T-cell (primary cell): Measurements from ENCODE around the gene IL18R1. TPM values are rescaled to one million over a fixed set of nuclear protein-coding genes. Genes with fewer than 3 reads are reported as not detected.
A peak's percentile ranks its signal among the peaks of the same experiment; 100 is the strongest.

Experiments used
- ATAC-seq, 4 experiments: fragments of 200-7000 bp in 3 of 4; fragments of 150-1000 bp in 1 of 4; cut with Tn5 transposase; replicated peaks in 1 of 4; 1 replicate in 3 of 4; 2 replicates in 1 of 4; pipeline ENCODE4 v1.10.0; 2021; ENCODE audit warnings: moderate library complexity in 3 of 4, mild to moderate bottlenecking in 2 of 4, moderate number of reproducible peaks in 1 of 4
- CTCF ChIA-PET, 2 donors: fragments of 300-600 bp; sonication (Branson Sonifier 250); formaldehyde crosslinking; loops; one replicate each; lab custom pipeline; 2022; ENCODE audit warnings: antibody characterized with exemption in 2 of 2; lab: Charles Lee
- POLR2A ChIA-PET, 2 donors: fragments of 300-600 bp; sonication (Branson Sonifier 250); formaldehyde crosslinking; loops; one replicate each; lab custom pipeline; 2022; ENCODE audit warnings: antibody characterized with exemption in 2 of 2; lab: Charles Lee
- DNase-seq, 35 experiments: peaks; one replicate each; pipeline versions ENCODE4 v3.0.0 to v3.0.0-alpha.2; 2013 to 2023
- H3K27ac ChIP-seq: one replicate; pipeline ENCODE4 v1.5.1; 2013; ENCODE audit warnings: low read length
- H3K27me3 ChIP-seq, 2 experiments: replicated peaks in 1 of 2; 1 replicate in 1 of 2; 2 replicates in 1 of 2; pipeline versions ENCODE4 v1.6.1 to v1.7.0; 2013; ENCODE audit warnings: low read length in 1 of 2, mixed read lengths in 1 of 2; ENCODE audit not compliant: control insufficient read depth in 2 of 2, insufficient read depth in 2 of 2; ENCODE audit errors: extremely low read depth in 1 of 2
- H3K36me3 ChIP-seq, 2 donors: 1 replicate in 1 of 2; 2 replicates in 1 of 2; pipeline versions ENCODE4 v1.6.1 to v1.7.0; 2013; ENCODE audit warnings: low read length in 1 of 2; ENCODE audit not compliant: control insufficient read depth in 2 of 2, insufficient read depth in 1 of 2; ENCODE audit errors: extremely low read depth in 1 of 2
- H3K4me1 ChIP-seq, 2 experiments: 1 replicate in 1 of 2; 2 replicates in 1 of 2; pipeline versions ENCODE4 v1.6.1 to v1.7.0; 2013; ENCODE audit warnings: low read length in 2 of 2, mixed read lengths in 1 of 2; ENCODE audit not compliant: insufficient read depth in 2 of 2, control insufficient read depth in 1 of 2; ENCODE audit errors: extremely low read depth in 1 of 2
- H3K4me3 ChIP-seq, 2 donors: 1 replicate in 1 of 2; 2 replicates in 1 of 2; pipeline versions ENCODE4 v1.5.1 to v1.7.0; 2013; ENCODE audit warnings: mild to moderate bottlenecking in 2 of 2, low read length in 1 of 2, moderate library complexity in 1 of 2; ENCODE audit not compliant: control insufficient read depth in 1 of 2; ENCODE audit errors: extremely low read depth in 1 of 2
- H3K9me3 ChIP-seq: 2 replicates; pipeline ENCODE4 v1.7.0; 2013
- H3K27ac Mint-ChIP-seq, 2 donors: one replicate each; pipeline ENCODE4 v1.8.0; 2020 to 2021; ENCODE audit warnings: mild to moderate bottlenecking in 2 of 2, mixed read lengths in 2 of 2
- H3K27me3 Mint-ChIP-seq, 2 donors: one replicate each; pipeline ENCODE4 v1.8.0; 2021 to 2022; ENCODE audit warnings: mixed read lengths in 2 of 2
- H3K36me3 Mint-ChIP-seq: one replicate; pipeline ENCODE4 v1.8.0; 2021; ENCODE audit warnings: mixed read lengths
- H3K4me1 Mint-ChIP-seq, 3 donors: one replicate each; pipeline ENCODE4 v1.8.0; 2020 to 2022; ENCODE audit warnings: mixed read lengths in 3 of 3, mild to moderate bottlenecking in 1 of 3
- H3K4me3 Mint-ChIP-seq, 3 donors: one replicate each; pipeline ENCODE4 v1.8.0; 2020 to 2022; ENCODE audit warnings: mild to moderate bottlenecking in 3 of 3, mixed read lengths in 3 of 3, moderate library complexity in 3 of 3
- H3K9me3 Mint-ChIP-seq, 3 donors: one replicate each; pipeline ENCODE4 v1.8.0; 2020 to 2022; ENCODE audit warnings: mixed read lengths in 3 of 3
- WGBS: methylation state at CpG from one replicate; pipeline ENCODE4 v1.1.5; 2013; ENCODE audit warnings: missing lambda C conversion rate; ENCODE audit not compliant: insufficient coverage; 5-methylcytosine and 5-hydroxymethylcytosine counted together
- total RNA-seq, 35 experiments: library from RNA in 6 of 35; stranded (reverse) in 6 of 35; fragments of 120-200 nt in 1 of 35; gene quantifications; one replicate each; pipeline versions ENCODE4 v1.2.1 to v1.2.4 and lab custom pipeline; 2013 to 2026

IL18R1 gene
- total RNA-seq, 5 donors from 2014 or later (not counting 1 experiment from before 2014, with no cell fraction given): 4.8 to 12.5 (median 10.1) TPM

GRCh38 chr2:102425441-102426132 lies 70.0 kb downstream of the IL18R1 start:
- no peaks in the 10 kb centered on the region for H3K36me3 Mint-ChIP-seq
- ChIA-PET CTCF (interaction anchor here in 1 of 2 donors (3.4 kb wide), 1 partner anchor 18 kb away, joined by 14 read pairs; no protein-coding TSS in a partner anchor), POLR2A (interaction anchor here in 1 of 2 donors (0.8 kb wide), 1 partner anchor 63 kb away, joined by 3 read pairs; no protein-coding TSS in a partner anchor)
- peak overlapping the region; percentile 31 to 74 for H3K27ac Mint-ChIP-seq
- peaks cover 28 to 84% (median 41%) of the 10 kb centered on the region in 3 donors for H3K4me1 Mint-ChIP-seq
- no peaks in the 10 kb centered on the region for H3K27me3 ChIP-seq
- H3K4me1 ChIP-seq: peaks cover 0 to 17% of the 10 kb centered on the region in 2 experiments
- H3K9me3 ChIP-seq: no peaks in the 10 kb centered on the region
- ATAC-seq (peak in 1 of 4 experiments; percentile 12), DNase-seq (no peak)
- peak overlapping the region; percentile 14 for H3K27ac ChIP-seq
- no CpG with 5 or more reads among the region's 5 CpGs for WGBS
- H3K4me3 Mint-ChIP-seq: no peak overlapping the region
- H3K36me3 ChIP-seq: no peaks in the 10 kb centered on the region
- no peak overlapping the region for H3K4me3 ChIP-seq
- no peaks in the 10 kb centered on the region for H3K27me3 Mint-ChIP-seq
- peaks cover 0 to 3% (median 0%) of the 10 kb centered on the region in 3 donors for H3K9me3 Mint-ChIP-seq

GRCh38 chr2:102427249-102427648 lies 71.7 kb downstream of the IL18R1 start:
- peaks cover 0 to 6% of the 10 kb centered on the region in 2 experiments for H3K4me1 ChIP-seq
- ATAC-seq: no peak
- no peaks in the 10 kb centered on the region for H3K36me3 ChIP-seq
- H3K4me3 Mint-ChIP-seq: peak overlapping the region in 1 of 3 donors; percentile 7
- H3K4me3 ChIP-seq: no peak overlapping the region
- H3K36me3 Mint-ChIP-seq: no peaks in the 10 kb centered on the region
- DNase-seq: no peak
- no peaks in the 10 kb centered on the region for H3K27me3 ChIP-seq
- H3K27me3 Mint-ChIP-seq: no peaks in the 10 kb centered on the region
- POLR2A ChIA-PET: no interaction called here
- CTCF ChIA-PET: interaction anchor here in 1 of 2 donors (0.6 to 1.7 kb wide), 4 partner anchors 11 to 414 kb away, joined by 3 to 5 read pairs (median 4); no protein-coding TSS in a partner anchor
- WGBS: no CpG with 5 or more reads among the region's 1 CpG
- peaks cover 15 to 81% (median 35%) of the 10 kb centered on the region in 3 donors for H3K4me1 Mint-ChIP-seq
- peaks cover 0 to 3% (median 0%) of the 10 kb centered on the region in 3 donors for H3K9me3 Mint-ChIP-seq
- no peaks in the 10 kb centered on the region for H3K9me3 ChIP-seq
- peak overlapping the region in 1 of 2 donors; percentile 1 for H3K27ac Mint-ChIP-seq
- no peak overlapping the region for H3K27ac ChIP-seq

GRCh38 chr2:102428573-102428972 lies 73.0 kb downstream of the IL18R1 start:
- Mint-ChIP-seq H3K9me3 (peaks cover 0 to 3% (median 0%) of the 10 kb centered on the region in 3 donors), H3K27ac (peak overlapping the region; percentile 18 to 33), H3K4me1 (peaks cover 2 to 73% (median 31%) of the 10 kb centered on the region in 3 donors), H3K27me3 (no peaks in the 10 kb centered on the region), H3K36me3 (no peaks in the 10 kb centered on the region), H3K4me3 (peak overlapping the region in 1 of 3 donors; percentile 15)
- ATAC-seq: no peak
- no peak for DNase-seq
- H3K9me3 ChIP-seq: no peaks in the 10 kb centered on the region
- H3K4me3 ChIP-seq: no peak overlapping the region
- no peaks in the 10 kb centered on the region for H3K36me3 ChIP-seq
- no CpG with 5 or more reads among the region's 2 CpGs for WGBS
- ChIA-PET POLR2A (no interaction called here), CTCF (no interaction called here)
- H3K4me1 ChIP-seq: peaks cover 0 to 2% of the 10 kb centered on the region in 2 experiments
- no peak overlapping the region for H3K27ac ChIP-seq
- no peaks in the 10 kb centered on the region for H3K27me3 ChIP-seq

- peaks cover 12 to 65% (median 34%) of the 10 kb centered on the region in 3 donors for H3K4me1 Mint-ChIP-seq
- no peaks in the 10 kb centered on the region for H3K9me3 Mint-ChIP-seq
- no peak overlapping the region for H3K4me3 Mint-ChIP-seq
- Histone ChIP-seq H3K27ac (no peak overlapping the region), H3K4me1 (peaks cover 5% of the 10 kb centered on the region in 2 experiments), H3K36me3 (no peaks in the 10 kb centered on the region), H3K4me3 (no peak overlapping the region), H3K9me3 (no peaks in the 10 kb centered on the region), H3K27me3 (no peaks in the 10 kb centered on the region)
- ChIA-PET POLR2A (interaction anchor here in 1 of 2 donors (0.5 kb wide), 1 partner anchor 581 kb away, joined by 4 read pairs; no protein-coding TSS in a partner anchor), CTCF (interaction anchor here (1.1 to 1.5 kb wide), 3 partner anchors 10 to 192 kb away, joined by 3 to 5 read pairs (median 3); no protein-coding TSS in a partner anchor)
- ATAC-seq: no peak
- no peaks in the 10 kb centered on the region for H3K27me3 Mint-ChIP-seq
- no peak overlapping the region for H3K27ac Mint-ChIP-seq
- peaks cover 3% of the 10 kb centered on the region for H3K36me3 Mint-ChIP-seq
- DNase-seq: no peak
- 100% methylated on average over 2 of the region's 2 CpGs for WGBS
Observed at GRCh38 chr2:102432386-102432785, 76.8 kb downstream of the IL18R1 start.

- whole genome bisulfite sequencing: 100% methylated on average over 3 of the region's 4 CpGs
- H3K36me3 ChIP-seq: no peaks in the 10 kb centered on the region
- DNase-seq: no peak
- Mint-ChIP-seq H3K4me3 (no peak overlapping the region), H3K4me1 (peaks cover 12 to 52% (median 34%) of the 10 kb centered on the region in 3 donors), H3K27ac (no peak overlapping the region), H3K27me3 (no peaks in the 10 kb centered on the region), H3K9me3 (no peaks in the 10 kb centered on the region), H3K36me3 (peaks cover 3% of the 10 kb centered on the region)
- H3K27me3 ChIP-seq: no peaks in the 10 kb centered on the region
- ATAC-seq: no peak
- CTCF ChIA-PET: interaction anchor here (0.5 to 1.5 kb wide), 4 partner anchors 8 to 565 kb away, joined by 3 to 6 read pairs (median 4); no protein-coding TSS in a partner anchor
- no peaks in the 10 kb centered on the region for H3K9me3 ChIP-seq
- POLR2A ChIA-PET: no interaction called here
- no peak overlapping the region for H3K27ac ChIP-seq
- no peak overlapping the region for H3K4me3 ChIP-seq
- H3K4me1 ChIP-seq: peaks cover 5% of the 10 kb centered on the region in 2 experiments
Observed at GRCh38 chr2:102433973-102434654, 78.5 kb downstream of the IL18R1 start.
